ENCODE data around the gene CCT8.
"Not testable (repeated sequence)": the region's sequence is repeated elsewhere in the genome, so short reads cannot be mapped to it uniquely, and the experiment has no call there.

Gene CCT8

DNA sequence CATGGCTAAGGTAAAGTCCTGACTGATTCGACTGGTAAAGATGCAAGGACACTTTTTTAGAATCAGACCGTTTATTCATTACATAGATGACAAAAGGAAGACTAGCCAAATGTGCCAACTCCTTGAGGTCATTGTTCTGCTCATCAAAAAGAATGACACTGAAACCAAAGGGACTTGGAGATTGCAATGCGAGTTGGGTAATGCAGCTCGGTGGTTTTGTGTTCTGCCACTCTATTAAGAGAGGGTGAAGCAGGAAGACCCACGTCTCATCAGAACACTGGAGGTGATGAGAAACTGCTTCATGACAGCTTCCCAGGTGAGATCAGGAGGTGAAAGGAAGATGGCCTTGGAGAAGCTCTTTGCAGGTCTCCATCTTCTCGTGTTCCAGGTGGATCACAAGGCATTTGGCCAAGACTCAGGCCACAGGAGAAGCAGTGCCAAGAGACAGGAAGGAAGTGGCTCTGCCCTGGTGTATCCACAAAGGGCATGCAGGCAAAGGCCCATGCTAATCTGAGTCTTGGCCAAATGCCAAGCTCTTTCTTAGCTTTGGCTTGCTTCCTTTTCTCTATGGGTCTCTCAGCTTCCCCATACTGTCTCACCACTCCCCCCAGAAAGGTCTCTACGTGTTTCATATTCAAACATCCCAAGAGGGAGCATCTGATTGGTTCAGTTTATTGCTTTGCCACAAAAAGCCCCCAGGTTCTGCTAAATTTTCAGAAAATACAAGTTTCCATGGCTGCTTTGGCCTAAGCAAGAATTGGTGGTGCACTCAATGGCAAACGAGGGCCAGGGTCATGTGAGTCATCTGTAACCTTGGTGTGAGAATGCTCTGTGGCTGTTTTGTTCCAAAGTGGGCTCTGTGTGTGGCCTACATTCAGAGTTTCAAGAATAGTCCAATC, 5.7 kb upstream of the CCT8 start:
- DNase-seq (ENCODE audit: low spot score): no peak

DNA sequence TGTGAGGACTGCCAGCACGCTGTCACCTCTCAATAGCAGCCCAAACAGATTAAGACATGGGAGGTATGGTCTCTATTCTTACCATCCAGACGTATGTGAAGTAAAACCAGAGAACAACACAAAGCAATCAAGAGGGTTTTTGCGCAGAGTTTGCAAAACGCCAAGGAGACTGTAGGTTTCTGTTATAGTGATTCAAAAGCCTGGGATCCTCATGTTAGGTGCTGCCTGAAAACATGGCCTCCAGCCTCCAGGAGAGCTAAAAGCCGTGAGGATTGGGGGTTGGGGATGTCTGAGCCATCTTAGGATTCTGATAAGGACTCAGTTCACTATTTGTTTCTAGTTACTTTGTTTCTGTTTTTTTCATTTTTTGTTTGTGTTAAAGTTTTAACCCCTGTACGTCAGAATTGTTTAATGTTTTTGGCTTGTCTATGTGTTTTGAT, 4.2 kb upstream of the CCT8 start:
- DNase-seq (ENCODE audit: low spot score): no peak

DNA sequence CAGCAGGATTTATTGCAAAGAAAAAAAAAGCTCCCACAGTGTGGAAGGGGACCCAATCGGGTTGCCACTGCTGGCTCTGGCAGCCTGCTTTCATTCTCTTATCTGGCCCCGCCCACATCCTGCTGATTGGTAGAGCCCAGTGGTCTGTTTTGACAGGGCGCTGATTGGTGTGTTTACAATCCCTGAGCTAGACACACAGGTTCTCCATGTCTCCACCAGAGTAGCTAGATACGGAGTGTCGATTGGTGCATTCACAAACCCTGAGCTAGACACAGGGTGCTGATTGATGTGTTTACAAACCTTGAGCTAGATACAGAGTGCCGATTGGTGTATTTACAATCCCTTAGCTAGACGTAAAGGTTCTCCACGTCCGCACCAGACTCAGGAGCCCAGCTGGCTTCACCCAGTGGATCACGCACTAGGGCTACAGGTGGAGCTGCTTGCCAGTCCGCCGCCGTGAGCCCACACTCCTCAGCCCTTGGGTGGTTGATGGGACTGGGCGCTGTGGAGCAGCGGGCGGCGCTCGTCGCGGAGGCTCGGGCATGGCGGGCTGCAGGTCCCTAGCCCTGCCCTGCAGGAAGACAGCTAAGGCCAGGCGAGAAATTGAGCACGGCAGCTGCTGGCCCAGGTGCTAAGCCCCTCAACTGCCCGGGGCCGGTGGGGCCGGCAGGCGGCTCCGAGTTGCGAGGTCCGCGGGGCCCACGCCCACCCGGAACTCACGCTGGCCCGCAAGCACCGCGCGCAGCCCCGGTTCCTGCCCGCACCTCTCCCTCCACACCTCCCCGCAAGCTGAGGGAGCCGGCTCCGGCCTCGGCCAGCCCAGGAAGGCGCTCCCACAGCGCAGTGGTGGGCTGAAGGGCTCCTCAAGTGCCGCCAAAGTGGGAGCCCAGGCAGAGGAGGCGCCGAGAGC, 3.5 kb upstream of the CCT8 start:
- DNase-seq (ENCODE audit: low spot score): not testable (repeated sequence)

DNA sequence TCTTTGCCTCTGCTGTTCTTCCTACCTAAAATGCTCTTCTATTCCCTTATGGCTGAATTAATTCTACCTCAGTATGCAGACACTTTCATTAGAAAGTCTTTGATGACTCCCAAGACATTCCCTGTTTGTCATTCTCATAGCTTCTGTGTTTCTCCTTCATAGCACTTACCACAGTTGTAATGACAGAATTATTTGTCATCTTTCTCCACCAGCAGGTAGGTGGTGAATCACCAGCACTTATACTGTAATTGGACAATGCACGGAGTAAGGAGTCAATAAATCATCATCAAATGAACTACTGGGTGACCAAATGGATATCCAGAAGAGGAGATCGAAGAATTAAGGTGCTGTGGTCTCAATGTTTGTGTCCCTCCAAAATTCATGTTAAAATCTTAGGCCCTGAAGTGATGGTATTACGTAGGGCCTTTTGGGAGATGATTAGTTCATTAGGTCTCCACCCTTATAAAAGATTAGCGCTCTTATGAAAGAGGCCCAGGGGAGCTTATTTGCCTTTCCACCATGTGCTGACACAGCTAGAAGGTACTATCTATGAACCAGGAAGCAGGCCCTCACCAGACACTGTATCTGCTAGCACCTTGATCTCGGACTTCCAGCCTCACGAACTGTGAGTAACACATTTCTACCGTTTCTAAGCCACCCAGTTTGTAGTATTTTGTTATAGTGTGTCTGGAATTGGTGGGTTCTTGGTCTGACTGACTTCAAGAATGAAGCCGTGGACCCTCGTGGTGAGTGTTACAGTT, 2.4 kb upstream of the CCT8 start:
- no peak for DNase-seq (ENCODE audit: low spot score)

DNA sequence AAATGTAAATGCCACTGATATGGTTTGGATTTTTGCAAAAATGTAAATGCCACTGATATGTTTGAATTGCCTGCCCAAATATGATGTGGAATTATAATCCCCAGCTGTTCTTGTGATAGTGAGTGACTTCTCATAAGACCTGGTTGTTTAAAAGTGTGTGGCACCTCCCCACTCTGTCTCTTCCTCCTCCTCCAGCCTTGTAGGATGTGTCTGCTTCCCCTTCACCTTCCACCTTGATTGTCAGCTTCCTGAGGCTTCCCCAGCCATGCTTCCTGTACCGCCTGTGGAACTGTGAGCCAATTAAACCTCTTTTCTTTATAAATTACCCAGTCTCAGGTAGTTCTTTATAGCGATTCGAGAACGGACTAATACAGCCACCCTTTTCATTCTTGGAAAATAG, 1.3 kb upstream of the CCT8 start:
- DNase-seq (ENCODE audit: low spot score): no peak

DNA sequence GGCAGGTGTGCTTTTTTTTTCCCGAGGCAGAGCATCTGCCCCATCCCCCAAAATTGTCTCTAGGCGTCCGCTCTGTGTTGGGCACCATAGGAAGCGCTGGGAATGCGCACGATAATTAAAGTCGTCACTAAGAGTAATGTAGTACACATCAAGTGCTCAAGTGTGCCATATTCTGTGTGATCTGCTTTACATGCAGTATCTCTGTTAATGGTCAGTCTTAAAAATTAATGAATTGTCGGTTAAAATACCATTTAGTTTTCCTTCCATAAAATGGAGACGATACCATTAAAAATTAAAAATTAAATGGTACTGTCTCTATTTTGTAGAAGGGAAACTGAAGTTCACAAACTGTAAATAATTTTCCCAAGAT, 544 bp upstream of the CCT8 start:
- DNase-seq (ENCODE audit: low spot score): peak; percentile 30

DNA sequence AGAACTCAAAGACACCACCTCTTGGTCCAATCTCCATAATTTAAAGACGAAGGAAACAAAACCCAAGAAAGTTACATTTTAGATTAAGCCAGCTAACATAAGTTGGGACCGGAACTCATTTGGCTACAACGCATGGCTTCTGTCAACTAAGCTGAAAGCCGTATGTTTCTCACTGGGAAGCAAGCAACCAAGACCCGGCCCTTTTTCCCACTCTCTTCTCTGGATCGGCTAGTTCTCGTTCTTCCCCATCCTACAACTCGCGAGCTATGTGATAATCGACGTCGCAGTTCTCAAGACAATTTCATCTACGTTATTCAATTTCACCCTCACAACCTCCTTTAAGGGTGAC, 601 bp downstream of the CCT8 start:
- peak; percentile 39 for DNase-seq (ENCODE audit: low spot score)

DNA sequence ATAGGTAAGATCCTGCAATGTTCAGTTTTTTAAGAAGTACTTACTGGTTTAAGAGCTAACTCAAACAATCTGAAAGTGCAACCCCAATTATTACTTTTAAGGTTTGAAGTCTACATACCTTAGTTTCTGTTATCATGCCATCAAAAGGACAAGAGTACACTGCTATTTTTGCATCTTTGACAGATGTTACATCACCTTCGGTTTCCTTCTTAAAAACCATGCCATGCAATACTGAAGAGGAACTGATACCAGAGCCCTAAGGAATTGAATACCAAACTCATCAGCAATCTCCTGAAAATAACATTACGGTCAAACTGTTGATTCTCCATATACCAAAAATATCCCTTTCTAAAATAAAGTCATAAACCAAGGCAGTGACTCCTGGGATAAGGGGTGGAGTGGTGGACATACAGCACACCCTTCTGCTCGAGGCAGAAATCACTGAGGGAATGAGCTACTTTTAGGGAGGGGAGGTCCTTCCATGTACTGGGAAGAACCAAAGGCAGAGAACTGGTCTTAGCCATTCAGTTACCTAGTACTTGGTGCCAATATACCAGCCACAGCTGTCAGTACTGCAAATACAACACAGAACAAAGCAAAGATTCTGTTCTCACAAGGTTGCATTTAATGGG, 8.5 kb downstream of the CCT8 start:
- DNase-seq (ENCODE audit: low spot score): no peak

DNA sequence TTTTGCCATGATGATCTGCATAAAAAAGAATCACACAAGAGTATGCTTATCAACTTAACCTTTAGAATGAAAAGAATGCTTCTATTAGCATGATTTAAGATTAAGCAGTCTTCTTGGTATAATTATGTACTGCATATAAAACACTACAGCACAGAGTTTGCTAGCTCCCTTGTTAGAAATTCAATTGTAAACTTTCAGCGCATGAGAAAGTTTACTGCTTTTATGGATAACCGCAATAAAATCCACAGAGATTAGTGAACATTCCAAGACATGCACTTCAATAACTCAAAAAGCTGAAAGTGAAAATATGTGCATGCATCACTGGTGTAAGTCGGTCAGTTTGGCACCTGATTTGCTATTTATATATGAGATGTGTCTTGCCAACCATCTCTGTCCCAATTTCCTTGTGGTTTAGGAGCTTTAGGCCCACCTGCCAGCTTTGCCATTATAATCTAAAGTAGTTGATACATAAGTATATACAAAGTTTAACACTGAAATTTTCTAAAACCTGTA, 16.9 kb downstream of the CCT8 start:
- no peak for DNase-seq (ENCODE audit: low spot score)

DNA sequence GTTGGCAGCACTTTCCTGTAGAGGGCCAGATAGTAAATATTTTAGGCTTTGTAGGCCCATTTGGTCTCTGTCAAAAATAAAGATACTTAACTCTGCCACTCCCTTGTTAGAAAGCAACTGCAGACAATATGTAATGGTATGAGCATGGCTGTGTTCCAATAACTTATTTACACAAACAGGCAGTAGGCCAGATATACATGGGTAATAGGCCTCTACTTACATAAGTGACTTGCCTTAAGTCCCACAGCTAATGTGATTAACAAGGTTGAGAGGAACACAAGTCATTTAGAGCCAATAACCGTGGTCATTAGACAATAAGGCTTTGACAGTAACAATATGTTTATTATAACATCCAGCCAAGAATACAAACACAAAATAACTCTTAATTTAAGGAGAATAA, 17.4 kb downstream of the CCT8 start:
- DNase-seq (ENCODE audit: low spot score): no peak

DNA sequence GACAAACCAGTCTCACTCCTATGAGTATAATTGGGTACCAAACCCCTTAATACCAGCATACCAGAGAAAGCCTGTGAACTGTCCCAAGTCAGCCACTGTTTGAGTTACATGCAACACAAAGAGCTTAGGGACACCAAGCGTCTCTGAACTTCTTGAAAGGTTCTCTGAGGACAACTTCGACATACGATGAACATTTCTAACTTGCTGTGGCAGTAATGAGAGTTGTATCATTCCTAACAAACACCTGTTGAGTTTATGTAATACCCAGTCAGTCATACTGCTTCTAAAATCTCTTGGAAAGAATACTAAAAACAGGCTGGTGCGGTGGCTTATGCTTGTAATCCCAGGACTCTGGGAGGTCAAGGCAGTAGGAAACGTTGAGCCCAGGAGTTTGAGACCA, 18.4 kb downstream of the CCT8 start:
- no peak for DNase-seq (ENCODE audit: low spot score)

DNA sequence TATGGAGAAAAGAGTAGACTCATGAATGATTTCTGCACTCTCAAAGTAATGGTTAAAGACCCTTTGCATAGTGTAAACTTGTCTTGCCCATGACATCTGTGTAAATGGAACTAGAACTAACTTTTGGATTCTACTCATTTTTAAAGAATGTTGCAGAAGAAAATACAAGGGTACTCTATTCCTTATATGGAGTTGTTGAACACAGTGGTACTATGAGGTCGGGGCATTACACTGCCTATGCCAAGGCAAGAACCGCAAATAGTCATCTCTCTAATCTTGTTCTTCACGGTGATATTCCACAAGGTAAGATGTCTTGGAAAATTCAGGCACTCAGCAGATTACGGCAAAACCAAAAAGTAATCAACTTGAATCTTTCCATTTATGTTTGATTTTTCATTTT, 19.8 kb downstream of the CCT8 start:
- DNase-seq (ENCODE audit: low spot score): no peak

DNA sequence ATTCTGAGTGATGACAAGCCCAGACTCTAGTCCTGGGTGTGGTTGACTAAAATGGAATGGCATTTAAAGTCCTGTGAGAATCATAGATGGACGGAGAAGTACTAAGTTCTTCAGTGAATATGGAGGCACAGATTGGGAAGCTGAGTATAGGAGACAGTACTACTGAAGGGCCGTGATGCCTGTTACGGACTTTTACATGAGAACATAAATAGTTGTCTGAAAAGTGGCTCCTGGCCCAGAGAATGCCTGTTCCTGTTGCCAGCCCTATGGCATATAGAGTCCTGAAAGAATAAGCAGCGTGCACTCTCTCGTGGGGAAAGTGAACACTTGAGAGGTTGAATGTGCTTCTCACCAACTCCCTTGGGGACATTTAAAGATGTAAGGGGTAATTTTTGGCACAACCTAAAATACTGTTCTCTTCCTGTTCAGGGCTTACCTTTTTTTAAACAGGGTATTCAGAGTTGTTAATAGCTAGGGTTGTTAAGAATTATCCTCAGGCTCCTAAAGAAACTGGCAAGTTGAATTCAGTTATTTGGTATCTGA, 20.4 kb downstream of the CCT8 start:
- DNase-seq (ENCODE audit: low spot score): no peak

DNA sequence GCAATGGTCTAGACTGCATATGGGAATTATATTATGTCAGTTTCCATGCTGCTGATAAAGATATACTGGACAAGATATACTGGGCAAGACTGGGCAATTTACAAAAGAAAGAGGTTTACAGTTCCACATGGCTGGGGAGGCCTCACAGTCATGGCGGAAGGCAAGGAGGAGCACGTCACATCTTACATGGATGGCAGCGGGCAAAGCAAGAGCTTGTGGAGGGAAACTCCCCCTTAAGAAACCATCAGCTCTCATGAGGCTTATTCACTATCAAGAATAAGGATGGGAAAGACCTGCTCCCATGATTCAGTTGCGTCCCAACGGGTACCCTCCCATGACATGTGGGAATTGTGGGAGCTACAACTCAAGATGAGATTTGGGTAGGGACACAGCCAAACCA, 21.2 kb downstream of the CCT8 start:
- DNase-seq (ENCODE audit: low spot score): no peak

DNA sequence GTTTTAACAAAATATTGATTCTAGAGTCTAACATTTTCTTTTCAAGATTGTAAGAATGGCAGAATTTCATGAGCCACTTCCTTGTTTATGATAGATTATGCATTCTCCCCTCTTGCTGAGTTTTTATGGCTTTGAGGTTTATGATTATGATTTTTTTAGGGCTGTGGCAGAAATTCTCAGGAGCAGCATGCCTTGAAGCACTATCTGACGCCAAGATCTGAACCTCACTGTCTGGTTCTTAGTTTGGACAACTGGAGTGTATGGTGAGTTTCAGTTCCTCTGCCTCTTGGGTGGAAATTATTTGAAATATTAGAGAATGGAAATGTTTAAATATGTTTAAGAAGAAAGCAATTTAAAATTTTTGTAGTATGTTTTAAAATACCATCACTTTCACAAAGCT, 38.8 kb downstream of the CCT8 start:
- no peak for DNase-seq (ENCODE audit: low spot score)

DNA sequence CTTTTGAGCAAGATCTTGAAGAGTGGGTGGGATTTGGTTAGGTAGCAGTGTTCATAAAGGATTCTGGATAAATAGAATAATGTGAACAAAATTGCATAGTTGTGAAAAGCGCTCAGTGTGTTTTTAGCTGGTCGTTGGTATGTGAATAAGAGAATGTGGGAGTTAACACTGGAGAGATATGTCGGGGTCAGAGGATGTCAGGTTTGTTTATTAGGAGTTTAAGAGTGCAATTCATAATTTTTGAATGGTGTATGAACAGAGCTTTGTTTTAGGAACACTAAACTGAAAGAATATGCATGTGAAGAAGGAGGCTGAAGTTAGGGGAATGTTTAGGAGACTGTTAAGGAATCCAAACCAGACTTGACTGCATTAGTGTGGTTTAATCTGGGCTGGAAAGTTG, 39.6 kb downstream of the CCT8 start:
- DNase-seq (ENCODE audit: low spot score): no peak

DNA sequence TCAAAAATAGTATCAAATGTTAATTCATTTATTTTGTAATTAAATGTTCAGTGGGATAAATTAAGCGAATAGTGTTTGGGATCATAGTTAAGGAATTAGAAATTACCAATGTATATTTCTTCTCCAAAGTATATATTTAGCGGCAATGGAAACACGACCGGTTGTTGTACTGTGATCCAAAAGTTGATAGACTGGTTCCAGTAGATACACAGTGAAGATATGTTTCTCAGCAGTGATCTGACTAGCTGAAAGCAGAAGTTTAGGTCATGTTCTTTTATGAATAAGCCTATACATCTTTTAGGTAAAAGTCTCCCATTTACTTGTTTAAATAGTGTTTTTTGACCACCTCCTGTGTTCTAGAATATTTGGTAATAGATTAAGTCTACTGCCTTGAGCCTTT, 40.1 kb downstream of the CCT8 start:
- no peak for DNase-seq (ENCODE audit: low spot score)

DNA sequence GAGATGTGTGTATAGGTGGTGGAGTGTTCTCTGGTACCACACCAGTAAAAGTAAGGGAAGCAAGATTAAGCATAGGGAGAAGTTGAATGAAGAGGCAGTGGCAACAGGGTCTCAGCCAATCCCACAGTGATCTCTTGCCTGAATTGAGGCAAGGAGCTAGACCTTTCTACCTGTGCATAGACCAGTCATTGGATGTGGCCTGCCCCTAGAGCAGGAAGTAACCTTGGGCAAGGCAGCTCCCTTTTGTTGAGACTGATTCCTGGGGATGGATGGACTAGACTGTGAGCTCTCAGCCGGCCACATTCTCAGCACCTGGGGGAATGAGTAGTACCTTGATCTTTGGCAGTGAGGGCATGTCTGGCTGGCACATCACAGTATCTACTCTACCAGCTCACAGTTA, 42.5 kb downstream of the CCT8 start:
- DNase-seq (ENCODE audit: low spot score): no peak

DNA sequence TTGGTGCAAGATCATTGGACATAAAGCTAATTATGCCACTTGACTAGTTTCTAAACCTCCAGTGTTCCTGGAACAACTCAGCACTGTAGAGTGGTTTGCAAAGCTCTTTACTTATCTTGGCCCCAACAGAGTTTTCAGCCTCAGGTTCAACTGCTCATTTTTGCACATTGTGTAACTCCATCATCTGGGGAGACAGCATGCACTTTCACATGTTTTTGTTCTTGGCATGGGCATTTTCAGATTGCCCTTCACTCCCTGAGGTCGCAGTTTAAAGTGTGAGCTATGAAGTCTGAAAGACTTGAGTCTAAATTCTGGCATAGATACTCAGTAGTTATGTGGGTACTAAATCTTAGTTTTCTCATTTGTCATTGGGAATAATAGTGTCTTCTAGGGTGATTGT, 43.9 kb downstream of the CCT8 start:
- no peak for DNase-seq (ENCODE audit: low spot score)

DNA sequence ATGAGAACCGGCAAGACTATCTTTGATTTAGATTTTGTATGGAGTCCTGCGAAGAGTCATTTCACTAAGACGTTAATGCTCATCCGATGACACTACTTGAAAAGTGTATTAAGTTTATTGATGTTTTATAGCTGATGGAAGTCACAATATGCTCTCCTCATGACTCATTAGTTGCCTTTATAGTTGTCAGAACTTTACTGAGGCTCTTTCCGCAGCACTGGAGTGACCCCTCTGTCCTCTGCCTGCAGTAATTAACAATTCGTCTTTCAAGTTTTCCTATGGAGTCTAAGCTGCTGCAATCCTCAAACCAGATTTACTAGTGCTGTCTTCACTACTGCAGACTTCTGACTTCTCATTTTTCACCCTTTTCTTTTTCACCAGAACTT, 48.1 kb downstream of the CCT8 start:
- peak; percentile 42 for DNase-seq (ENCODE audit: low spot score)

DNA sequence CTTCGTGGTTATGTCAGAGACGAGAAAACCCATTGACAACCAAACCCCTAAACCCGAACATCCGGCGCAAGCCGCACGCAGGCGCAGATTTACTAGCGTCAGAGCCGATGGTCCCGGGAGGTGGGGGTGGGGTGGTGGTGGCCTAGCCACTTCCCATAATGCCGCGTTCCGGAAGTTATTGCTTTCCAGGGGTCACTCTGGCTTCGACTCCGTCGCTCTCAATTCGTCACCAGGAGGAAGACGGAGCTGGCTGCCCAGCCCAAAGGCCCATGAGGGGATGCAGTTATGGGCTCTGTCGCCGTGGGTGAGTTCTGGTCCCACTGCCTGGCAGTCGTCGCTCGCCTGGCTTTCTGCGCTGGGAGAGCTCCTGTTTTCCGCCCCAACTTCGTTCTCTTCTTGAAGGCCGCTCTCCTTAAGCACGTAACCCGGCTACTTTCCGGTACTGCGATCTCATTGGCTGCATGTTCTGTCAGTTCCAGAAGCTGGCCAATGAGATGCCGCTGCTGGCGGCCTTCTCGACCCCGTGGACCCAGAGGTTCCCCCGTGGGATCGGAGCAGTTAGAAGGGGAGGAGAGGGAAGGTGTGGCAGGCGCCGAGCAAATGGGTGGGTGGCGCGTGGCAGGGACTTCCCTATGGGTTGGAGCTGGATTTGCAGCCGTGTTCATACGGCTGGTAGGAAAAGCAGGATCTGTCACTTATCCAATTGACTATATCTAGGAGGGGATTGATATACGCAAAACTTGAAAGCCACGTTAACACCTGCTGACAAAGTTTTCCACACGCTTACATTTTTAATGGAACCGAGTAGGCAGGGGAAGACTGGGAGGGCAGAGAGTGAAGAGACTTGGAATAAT, 48.7 kb downstream of the CCT8 start, which contains the start of gene USP16:
Gene USP16, plus strand, starts transcription at position 195 of the 854 bp plus-strand sequence. CDS start 3,246 bp downstream, outside the sequence.
- peak; percentile 95 for DNase-seq (ENCODE audit: low spot score)
